Thyroid gland (tissue), 4 donors: ENCODE results near the gene COASY.

Source experiments
- CTCF ChIP-seq, 6 experiments: fragments of 200-600 bp in 3 of 6; fragments of 450-650 bp in 3 of 6; sonication (generic) in 3 of 6; IDR thresholded peaks; one replicate each; pipeline ENCODE4 v1.5.1; 2016 to 2019; ENCODE audit warnings: antibody characterized with exemption in 6 of 6, mild to moderate bottlenecking in 2 of 6, inconsistent platforms in 1 of 6, moderate library complexity in 1 of 6
- POLR2A ChIP-seq, 2 donors: fragments of 450-650 bp; IDR thresholded peaks; one replicate each; pipeline ENCODE4 v1.6.1; 2017; ENCODE audit warnings: antibody characterized with exemption in 2 of 2, mild to moderate bottlenecking in 2 of 2, moderate library complexity in 1 of 2

DNA sequence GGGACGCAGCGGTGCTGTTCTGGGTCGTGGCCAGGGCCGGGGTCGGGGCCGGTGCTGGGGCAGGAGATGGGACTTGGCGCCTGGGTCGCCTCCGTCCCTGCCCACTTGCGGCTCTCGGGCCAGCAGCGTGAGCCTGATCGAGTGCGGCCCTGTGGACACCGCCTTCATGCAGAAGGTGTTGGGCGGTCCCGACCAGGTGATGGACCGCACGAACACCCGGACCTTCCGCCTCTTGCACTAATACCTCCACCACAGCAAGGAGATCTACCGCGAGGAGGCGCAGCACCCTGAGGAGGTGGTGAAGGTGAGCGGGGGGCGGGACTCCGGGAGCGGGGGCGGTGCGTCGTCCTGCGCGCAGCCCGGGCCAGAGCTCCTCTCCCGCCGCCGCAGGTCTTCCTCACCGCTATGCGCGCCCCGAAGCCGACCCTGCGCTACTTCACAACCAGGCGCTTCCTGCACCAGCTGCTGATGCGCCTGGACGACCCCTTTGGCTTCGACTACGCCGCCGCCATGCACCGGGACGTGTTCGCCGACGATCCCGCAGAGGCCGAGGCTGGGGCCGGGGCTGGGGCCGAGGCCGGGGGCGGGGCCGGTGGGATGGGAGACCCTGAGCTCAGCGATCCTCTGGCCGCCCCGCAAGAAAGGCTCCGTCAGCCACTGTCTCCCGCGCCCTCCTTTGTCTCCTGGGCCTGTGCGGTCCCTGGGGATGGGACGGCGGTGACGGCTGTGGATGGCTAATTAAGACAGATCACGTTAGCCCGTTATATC lies 13.7 kb upstream of the COASY start:
- TF ChIP-seq CTCF (IDR thresholded peaks at IDR 0.05) = peak in 5 of 6 experiments; percentile 36 to 75 (median 64)
- peak in 1 of 2 donors; percentile 26 for TF ChIP-seq POLR2A (IDR thresholded peaks at IDR 0.05)
